ENCODE results near the gene HDAC10.

HDAC10 gene, protein sequence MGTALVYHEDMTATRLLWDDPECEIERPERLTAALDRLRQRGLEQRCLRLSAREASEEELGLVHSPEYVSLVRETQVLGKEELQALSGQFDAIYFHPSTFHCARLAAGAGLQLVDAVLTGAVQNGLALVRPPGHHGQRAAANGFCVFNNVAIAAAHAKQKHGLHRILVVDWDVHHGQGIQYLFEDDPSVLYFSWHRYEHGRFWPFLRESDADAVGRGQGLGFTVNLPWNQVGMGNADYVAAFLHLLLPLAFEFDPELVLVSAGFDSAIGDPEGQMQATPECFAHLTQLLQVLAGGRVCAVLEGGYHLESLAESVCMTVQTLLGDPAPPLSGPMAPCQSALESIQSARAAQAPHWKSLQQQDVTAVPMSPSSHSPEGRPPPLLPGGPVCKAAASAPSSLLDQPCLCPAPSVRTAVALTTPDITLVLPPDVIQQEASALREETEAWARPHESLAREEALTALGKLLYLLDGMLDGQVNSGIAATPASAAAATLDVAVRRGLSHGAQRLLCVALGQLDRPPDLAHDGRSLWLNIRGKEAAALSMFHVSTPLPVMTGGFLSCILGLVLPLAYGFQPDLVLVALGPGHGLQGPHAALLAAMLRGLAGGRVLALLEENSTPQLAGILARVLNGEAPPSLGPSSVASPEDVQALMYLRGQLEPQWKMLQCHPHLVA

DNA sequence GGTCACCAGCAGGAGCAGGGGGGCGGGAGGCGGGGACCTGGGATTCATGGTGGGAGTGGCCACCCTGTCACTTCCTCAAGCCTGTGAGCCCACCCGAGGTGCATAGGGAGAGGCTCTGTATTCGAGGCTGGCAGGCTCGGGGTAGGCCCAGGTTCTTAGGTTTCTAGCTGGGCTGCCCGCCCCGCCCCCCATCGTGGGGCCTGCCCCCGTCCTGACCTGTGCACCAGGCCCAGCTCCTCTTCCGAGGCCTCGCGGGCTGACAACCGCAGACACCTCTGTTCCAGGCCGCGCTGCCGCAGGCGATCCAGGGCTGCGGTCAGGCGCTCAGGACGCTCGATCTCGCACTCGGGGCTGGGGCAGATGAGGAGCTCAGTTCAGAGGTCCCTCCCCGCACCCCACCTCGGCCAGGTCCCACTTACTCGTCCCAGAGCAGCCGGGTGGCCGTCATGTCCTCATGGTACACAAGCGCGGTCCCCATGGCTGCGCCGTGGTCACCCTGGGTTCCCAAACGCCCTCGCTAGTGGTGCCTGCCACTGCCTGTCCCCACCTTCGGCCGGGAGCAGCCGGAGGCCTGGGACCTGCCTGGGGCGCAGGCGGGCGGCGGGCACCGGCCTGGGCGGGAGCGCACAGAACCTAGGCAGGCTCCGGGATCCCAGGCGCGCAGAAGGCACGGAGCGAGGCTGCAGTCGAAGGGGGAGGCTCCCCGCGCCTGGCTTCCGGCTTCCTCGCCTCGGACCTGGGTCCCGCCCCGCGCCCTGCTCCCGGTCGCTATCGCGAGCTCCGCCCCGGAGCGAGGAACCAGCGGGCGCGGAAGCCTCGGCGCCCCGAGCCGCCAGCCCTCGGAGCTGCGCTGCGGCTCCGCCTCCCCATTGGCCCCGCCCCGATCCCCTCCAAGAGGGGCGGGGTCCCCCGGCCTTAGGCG, at the start of gene HDAC10:
HDAC10 (minus strand) TSS at position 711 of the 922 bp plus-strand sequence; CDS start at position 478, 233 bp downstream.
- Histone ChIP-seq H3K9ac (ENCODE audit: low read depth, low read length) (peak within 1 kb of the TSS; percentile 83), H3K36me3 (ENCODE audit: insufficient read depth, low read length) (no peaks in the 10 kb centered on the region), H3K4me1 (ENCODE audit: insufficient read depth, low read length) (no peaks in the 10 kb centered on the region), H3K9me3 (ENCODE audit: control insufficient read depth, insufficient read depth, low read length) (no peaks in the 10 kb centered on the region)

DNA sequence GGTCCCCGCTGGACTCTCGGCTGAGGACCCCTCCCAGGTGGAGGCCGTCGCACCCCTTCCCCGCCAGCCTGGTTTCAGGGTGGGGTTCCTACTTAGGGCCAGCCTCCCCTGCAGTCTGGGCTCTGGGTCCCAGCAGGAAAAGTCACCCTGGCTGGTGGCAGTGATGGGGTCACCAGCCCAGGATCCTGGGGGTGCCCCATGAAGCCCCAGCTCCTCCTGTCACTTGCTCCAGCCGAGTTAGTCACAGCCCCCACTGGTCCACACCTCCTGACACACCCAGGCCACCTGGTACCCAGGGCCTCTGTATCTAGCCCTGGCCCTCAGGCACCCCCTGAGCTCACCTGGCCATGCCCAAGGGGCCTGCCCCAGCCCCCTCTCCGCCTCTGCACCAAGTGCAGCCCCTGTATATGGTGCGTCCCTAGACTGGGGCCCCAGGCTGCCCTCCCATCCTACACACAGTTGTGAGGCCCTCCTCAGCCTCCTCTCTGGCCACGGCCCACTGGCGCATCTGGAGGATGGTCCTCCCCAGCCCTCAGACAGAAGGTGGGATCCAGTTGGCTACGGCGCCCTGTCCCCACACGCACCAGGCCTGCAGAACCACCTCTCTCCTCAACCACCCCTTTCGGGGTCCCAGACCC, 49.7 kb upstream of the HDAC10 start:
- Histone ChIP-seq H3K36me3 (ENCODE audit: insufficient read depth, low read length) (no peaks in the 10 kb centered on the region; the same call in 1 of the 2 replicates), H3K4me1 (ENCODE audit: insufficient read depth, low read length) (peaks cover 13% of the 10 kb centered on the region; the same call in 1 of the 2 replicates), H3K9ac (ENCODE audit: low read depth, low read length) (peak overlapping the region; percentile 43; the same call in 1 of the 2 replicates), H3K9me3 (ENCODE audit: control insufficient read depth, insufficient read depth, low read length) (no peaks in the 10 kb centered on the region)

DNA sequence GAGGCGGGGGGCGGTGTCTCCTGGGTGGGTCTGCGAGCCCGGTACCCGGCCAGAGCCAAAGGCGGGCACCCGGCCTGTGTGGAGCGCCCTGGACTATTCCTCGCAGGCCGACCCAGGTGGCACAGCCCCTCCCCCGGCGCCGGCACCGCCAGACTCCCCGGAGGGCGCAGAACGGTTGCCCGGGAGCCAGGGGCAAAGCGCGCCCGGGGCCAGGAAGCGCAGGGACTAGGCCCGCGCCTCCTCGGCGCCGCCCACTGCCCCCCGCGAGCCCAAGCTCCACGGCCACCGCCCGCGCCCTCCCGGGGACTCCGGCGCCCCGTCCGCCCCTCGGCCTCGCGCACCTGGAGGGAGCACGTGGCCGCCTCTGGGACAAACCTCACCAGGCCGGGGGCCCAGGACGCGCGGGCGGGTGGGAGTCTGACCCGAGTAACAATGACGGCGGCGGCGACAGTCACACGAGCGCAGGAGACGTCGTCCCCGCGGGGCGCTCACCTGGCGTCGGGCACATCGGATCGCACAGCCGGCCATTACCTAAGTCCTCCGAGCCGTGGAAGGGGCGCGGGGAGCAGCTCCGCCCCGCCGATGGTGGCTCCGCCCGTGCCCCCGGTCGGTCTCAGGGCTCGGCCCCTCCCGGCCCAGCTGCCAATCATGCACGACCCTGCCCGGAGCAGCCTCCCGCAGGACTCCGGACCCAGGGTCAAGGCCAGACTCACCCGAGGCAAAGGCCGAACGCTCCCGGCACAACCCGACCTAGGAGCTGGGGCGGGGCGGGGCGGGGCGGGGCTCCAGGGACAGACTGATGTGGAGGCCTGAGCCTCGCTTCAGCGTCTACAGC, 48.9 kb upstream of the HDAC10 start:
- H3K4me1 ChIP-seq (ENCODE audit: insufficient read depth, low read length), result peaks cover 12% of the 10 kb centered on the region; the same call in 1 of the 2 replicates
- no peaks in the 10 kb centered on the region for H3K9me3 ChIP-seq (ENCODE audit: control insufficient read depth, insufficient read depth, low read length)
- no peaks in the 10 kb centered on the region for H3K36me3 ChIP-seq (ENCODE audit: insufficient read depth, low read length)
- H3K9ac ChIP-seq (ENCODE audit: low read depth, low read length), result peak overlapping the region; percentile 43; the same call in 1 of the 2 replicates

DNA sequence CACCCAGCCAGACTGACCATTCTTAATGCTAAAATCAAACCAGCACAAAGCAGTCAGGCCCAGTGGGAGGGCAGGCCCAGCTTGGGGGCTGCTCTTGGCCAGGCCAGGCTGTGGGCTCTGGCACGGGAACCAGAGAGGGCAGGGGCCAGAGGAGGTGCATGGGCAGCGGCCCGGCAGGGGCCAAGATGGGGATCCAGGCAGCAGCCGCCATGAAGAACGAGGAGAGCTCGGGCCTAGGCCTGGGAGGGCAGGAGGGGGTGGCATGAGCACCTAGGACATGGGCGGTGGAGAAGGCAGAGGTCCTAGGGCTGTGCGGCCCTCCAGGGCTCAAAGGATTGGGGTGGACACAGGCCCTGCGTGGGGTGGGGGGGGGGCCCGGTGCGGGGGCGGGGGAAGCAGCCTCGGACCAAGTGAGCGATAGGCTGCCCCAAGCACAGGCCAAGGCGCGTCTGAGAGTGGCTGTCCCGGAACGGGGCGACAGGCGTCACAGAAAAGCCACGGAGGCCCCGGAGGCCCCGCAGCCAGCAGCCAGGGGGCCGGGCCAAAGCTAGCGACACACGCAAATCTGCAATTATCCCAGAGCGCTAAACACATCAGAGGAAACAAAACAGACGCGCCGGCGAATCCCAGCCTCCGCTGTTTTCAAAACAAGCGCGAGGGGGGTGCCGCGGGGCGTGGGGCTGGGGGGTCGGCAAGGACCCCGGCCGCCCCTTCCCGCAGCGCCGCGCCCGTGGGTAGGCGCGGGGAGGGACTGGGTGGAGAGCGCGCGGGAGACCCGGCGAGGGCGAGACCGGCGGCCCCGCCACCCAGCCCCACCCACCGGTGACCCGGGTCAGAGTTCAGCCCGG, 48.1 kb upstream of the HDAC10 start:
- Histone ChIP-seq H3K4me1 (ENCODE audit: insufficient read depth, low read length) (peaks cover 9% of the 10 kb centered on the region), H3K36me3 (ENCODE audit: insufficient read depth, low read length) (no peaks in the 10 kb centered on the region), H3K9ac (ENCODE audit: low read depth, low read length) (peak overlapping the region; percentile 43; the same call in 1 of the 2 replicates)

DNA sequence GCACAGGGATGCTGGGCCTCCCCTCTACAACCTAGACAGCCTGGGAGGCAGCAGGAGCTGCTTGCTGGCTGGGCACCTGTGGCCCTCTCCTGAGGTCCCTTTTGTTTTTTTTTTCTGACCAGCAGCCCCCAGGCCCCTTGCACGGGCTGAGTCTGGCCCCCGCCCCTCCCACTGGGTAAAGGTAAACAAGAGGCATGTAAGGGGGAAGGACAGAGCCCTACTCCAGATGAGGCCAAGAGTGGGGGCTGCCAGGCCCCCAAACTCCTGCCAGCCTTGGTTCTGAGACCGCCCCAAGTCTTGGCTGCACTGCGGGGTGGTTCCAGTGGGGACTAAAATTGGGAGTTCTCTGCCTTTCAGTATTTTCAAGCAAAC, 47.2 kb upstream of the HDAC10 start:
- Histone ChIP-seq H3K4me1 (ENCODE audit: insufficient read depth, low read length) (peaks cover 14% of the 10 kb centered on the region), H3K9ac (ENCODE audit: low read depth, low read length) (no peak overlapping the region), H3K9me3 (ENCODE audit: control insufficient read depth, insufficient read depth, low read length) (no peaks in the 10 kb centered on the region), H3K36me3 (ENCODE audit: insufficient read depth, low read length) (no peaks in the 10 kb centered on the region)

More for the DNA sequence above, 48.1 kb upstream of the HDAC10 start:
- no peaks in the 10 kb centered on the region for H3K9me3 ChIP-seq (ENCODE audit: control insufficient read depth, insufficient read depth, low read length)

DNA sequence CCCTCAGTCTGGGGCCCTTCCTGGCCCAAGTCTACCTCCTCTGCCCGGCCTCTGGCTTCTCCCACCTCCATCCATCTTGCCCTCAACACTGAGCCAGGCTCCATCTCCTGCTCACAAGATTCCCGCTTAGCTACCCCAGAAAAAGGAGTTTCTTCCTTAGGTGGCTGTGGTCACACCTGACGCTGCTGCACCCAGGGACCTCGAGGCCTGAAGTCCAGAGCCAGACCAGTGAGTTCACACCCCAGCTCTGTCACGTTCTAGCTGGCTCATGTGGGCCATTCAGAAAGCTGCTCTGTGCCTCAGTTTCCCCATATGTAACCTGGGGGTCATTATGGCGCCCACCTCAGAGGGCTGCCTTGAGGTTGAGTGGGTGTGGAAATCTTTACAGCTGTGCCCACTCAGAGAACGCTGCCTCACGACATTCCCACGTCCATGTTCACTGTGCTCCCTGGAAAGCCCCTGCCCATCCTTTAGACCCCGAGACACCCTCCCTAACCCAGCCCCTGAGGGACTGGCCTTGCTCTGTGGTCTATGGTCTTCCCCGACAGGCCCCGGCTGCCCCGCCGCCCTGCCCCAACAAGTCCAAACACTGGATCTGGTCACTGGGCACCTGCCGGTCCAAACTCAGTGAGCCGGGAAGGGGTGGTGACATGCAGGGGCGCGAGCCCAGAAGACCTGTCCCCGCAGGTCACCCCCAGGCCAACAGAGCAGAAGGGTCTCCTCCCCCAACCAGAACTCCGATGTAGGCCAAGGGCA, 46.6 kb upstream of the HDAC10 start:
- Histone ChIP-seq H3K9me3 (ENCODE audit: control insufficient read depth, insufficient read depth, low read length) (no peaks in the 10 kb centered on the region), H3K9ac (ENCODE audit: low read depth, low read length) (no peak overlapping the region), H3K36me3 (ENCODE audit: insufficient read depth, low read length) (no peaks in the 10 kb centered on the region), H3K4me1 (ENCODE audit: insufficient read depth, low read length) (peaks cover 19% of the 10 kb centered on the region)

- Histone ChIP-seq H3K36me3 (ENCODE audit: insufficient read depth, low read length) (no peaks in the 10 kb centered on the region), H3K9me3 (ENCODE audit: control insufficient read depth, insufficient read depth, low read length) (no peaks in the 10 kb centered on the region), H3K9ac (ENCODE audit: low read depth, low read length) (no peak overlapping the region), H3K4me1 (ENCODE audit: insufficient read depth, low read length) (peaks cover 20% of the 10 kb centered on the region)
These were observed 45.8 kb upstream of the HDAC10 start for GRCh38 chr22:50296658-50297490.

GRCh38 chr22:50294319-50294656, 43.2 kb upstream of the HDAC10 start:
- Histone ChIP-seq H3K9ac (ENCODE audit: low read depth, low read length) (no peak overlapping the region), H3K4me1 (ENCODE audit: insufficient read depth, low read length) (peaks cover 16% of the 10 kb centered on the region)

DNA sequence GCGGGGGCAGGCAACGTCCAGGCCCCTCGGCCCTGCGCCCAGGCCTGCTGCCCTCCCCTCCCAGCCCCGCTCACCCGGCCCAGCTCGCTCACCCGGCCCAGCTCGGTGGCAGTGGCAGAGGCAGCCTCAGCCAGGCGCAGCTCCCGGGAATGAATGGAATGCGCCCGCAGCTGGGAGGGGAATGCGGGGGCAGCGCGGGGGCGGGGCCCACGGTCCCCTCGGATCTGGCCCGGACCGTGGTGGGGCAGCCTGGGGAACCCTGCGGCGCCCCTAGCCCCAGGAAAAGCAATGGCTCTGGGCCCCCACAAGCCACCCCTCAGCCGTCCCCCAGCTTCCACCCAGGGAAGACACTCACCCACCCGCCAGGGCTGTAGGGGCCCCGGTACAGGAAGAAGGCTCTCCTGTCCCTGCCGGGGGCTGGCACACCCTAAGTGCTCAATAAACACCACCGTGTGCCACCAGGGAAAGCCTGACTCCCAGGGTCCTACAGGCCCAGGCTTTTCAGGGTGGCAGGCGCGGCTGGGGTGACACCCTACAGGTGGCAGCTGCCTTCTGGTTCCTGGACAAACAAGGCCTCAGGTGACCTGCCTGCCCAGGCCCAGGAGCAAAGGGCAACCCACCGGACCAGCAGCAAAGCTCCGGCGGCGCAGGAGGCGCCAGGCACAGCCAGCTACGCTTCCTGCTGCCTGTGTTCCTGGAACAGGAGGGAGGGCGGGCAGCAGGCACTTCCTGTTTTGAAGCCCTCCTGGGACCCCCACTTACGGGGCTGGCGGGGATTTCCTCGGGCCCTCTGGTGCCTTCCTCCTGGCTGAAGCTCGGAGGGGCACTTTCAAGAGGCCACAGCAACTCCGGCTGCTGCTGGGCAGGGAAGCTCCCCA, 42.6 kb upstream of the HDAC10 start:
- peak overlapping the region; percentile 36; the same call in 1 of the 2 replicates for H3K9ac ChIP-seq (ENCODE audit: low read depth, low read length)

More at GRCh38 chr22:50294319-50294656, 43.2 kb upstream of the HDAC10 start:
- Histone ChIP-seq H3K9me3 (ENCODE audit: control insufficient read depth, insufficient read depth, low read length) (no peaks in the 10 kb centered on the region), H3K36me3 (ENCODE audit: insufficient read depth, low read length) (peaks cover 7% of the 10 kb centered on the region; the same call in 1 of the 2 replicates)

DNA sequence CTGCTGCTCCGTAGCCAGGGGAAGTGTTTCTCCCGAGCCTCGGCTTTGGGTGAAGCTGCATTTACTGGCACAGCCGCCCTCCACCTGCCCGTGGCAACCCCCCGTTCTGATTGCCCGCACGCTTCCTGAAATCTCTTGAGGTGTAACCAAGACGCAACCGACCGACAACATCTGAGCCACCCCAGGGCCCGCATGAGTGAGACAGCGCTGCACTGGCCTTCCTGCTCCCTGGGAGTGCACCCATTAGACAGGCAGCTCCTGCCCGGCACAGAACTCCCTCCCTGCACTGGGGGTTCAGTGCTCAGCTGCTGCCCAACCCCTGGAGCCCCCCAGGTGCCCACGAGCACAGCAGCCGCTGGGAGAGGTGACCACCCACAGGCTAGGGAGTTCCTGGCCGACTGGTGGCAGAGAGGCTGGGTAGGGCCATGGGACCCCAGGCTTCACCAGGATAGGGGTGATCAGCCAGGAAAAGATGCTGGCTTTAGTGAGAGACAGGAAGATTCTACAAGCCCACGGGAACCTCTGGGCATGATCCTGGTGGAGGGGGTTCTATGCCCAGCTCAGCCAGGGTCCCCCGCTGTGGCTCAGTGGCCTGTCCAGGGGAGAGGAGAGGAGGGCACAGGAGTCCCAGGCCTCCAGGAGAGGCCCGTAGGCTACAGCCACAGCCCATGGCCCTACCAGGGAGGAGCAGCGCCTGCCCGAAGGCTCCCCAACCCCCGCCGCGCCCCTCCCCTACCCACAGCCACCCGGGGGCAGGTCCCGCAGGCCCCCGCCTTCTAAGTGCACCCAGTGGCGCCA, 41.8 kb upstream of the HDAC10 start:
- Histone ChIP-seq H3K9ac (ENCODE audit: low read depth, low read length) (0 out of 2 replicates have a peak overlapping the region, but pooled peaks have one; percentile 3), H3K9me3 (ENCODE audit: control insufficient read depth, insufficient read depth, low read length) (no peaks in the 10 kb centered on the region), H3K36me3 (ENCODE audit: insufficient read depth, low read length) (peaks cover 13% of the 10 kb centered on the region), H3K4me1 (ENCODE audit: insufficient read depth, low read length) (peaks cover 16% of the 10 kb centered on the region)

More for the DNA sequence above, 42.6 kb upstream of the HDAC10 start:
- no peaks in the 10 kb centered on the region for H3K9me3 ChIP-seq (ENCODE audit: control insufficient read depth, insufficient read depth, low read length)
- peaks cover 16% of the 10 kb centered on the region for H3K4me1 ChIP-seq (ENCODE audit: insufficient read depth, low read length)
- H3K36me3 ChIP-seq (ENCODE audit: insufficient read depth, low read length), result peaks cover 10% of the 10 kb centered on the region; the same call in 1 of the 2 replicates

Measured in ES-I3 (cell line).